A549 (cell line): ENCODE results near the gene TMC6. TPM values are rescaled to one million over a fixed set of nuclear protein-coding genes. Genes with fewer than 3 reads are reported as not detected.

Experiments used
- ATAC-seq, 2 experiments: fragments of 200-7000 bp in 1 of 2; fragments of >200 bp in 1 of 2; cut with Nextera tagmentation in 1 of 2; cut with Tn5 transposase in 1 of 2; 3 replicates each; pipeline versions ENCODE4 v1.8.0 to v1.9.1; 2018 to 2020; ENCODE audit warnings: mild to moderate bottlenecking in 1 of 2, moderate library complexity in 1 of 2
- CTCF ChIA-PET: fragments of 300-600 bp; sonication (Branson Sonifier 250); formaldehyde crosslinking; extraction: SDS; loops from one replicate; lab custom pipeline; 2021; ENCODE audit warnings: antibody characterized with exemption, inconsistent platforms; lab: Yijun Ruan, JAX
- POLR2A ChIA-PET: fragments of 350-600 bp; formaldehyde crosslinking; extraction: SDS; loops from one replicate; lab custom pipeline; 2021; ENCODE audit warnings: antibody characterized with exemption, inconsistent platforms; lab: Yijun Ruan, JAX
- DNase-seq, 2 experiments: peaks; one replicate each; pipeline versions ENCODE4 v3.0.0 to v3.0.0-alpha.2; 2011 to 2016; ENCODE audit warnings: low read depth in 1 of 2, low spot score in 1 of 2
- FAIRE-seq: peaks from 2 replicates; lab custom pipeline; 2011; peaks lifted over from hg19 to GRCh38; lab: Jason Lieb, UNC
- H3K27ac ChIP-seq, 2 experiments: fragments of >200 bp; sonication (Bioruptor Twin); formaldehyde crosslinking; 3 replicates each; pipeline ENCODE4 v1.5.1; 2016 to 2017
- H3K4me1 ChIP-seq: fragments of >200 bp; sonication (Bioruptor Twin); formaldehyde crosslinking; 3 replicates; pipeline ENCODE4 v1.6.1; 2016
- H3K4me2 ChIP-seq: fragments of >200 bp; sonication (Bioruptor Twin); formaldehyde crosslinking; 3 replicates; pipeline ENCODE4 v1.6.1; 2016
- H3K4me3 ChIP-seq: fragments of >200 bp; sonication (Bioruptor Twin); formaldehyde crosslinking; 3 replicates; pipeline ENCODE4 v1.5.1; 2016
- H3K9me3 ChIP-seq: fragments of >200 bp; sonication (Bioruptor Twin); formaldehyde crosslinking; 3 replicates; pipeline ENCODE4 v1.6.1; 2016
- ATOH8 ChIP-seq: fragments of 250-450 bp; sonication (Bioruptor Pico); IDR thresholded peaks from 2 replicates; pipeline ENCODE4 v1.5.0; 2020; ENCODE audit warnings: low read depth, mild to moderate bottlenecking, moderate library complexity
- BCL3 ChIP-seq: fragments of >200 bp; sonication (Bioruptor Twin); formaldehyde crosslinking; IDR thresholded peaks from 3 replicates; pipeline ENCODE4 v1.6.1; 2016
- CBX8 ChIP-seq: fragments of 200-600 bp; sonication (generic); IDR thresholded peaks from 2 replicates; pipeline ENCODE4 v1.6.1; 2016
- CEBPB ChIP-seq, 2 experiments: fragments of >200 bp in 1 of 2; sonication (Bioruptor Twin) in 1 of 2; formaldehyde crosslinking in 1 of 2; IDR thresholded peaks; 2 replicates each; pipeline ENCODE4 v1.6.1; 2012 to 2016
- CHD4 ChIP-seq: fragments of 200-600 bp; sonication (generic); IDR thresholded peaks from 2 replicates; pipeline ENCODE4 v1.6.1; 2016; ENCODE audit warnings: antibody characterized with exemption, mild to moderate bottlenecking, borderline replicate concordance
- E2F6 ChIP-seq: IDR thresholded peaks from 2 replicates; pipeline ENCODE4 v1.6.1; 2012; ENCODE audit warnings: low read depth, borderline replicate concordance
- EHMT2 ChIP-seq: fragments of 200-600 bp; sonication (generic); IDR thresholded peaks from 2 replicates; pipeline ENCODE4 v1.6.1; 2016; ENCODE audit warnings: antibody characterized with exemption, low read depth, mild to moderate bottlenecking, moderate library complexity
- ELK1 ChIP-seq: fragments of 150-350 bp; IDR thresholded peaks from 2 replicates; pipeline ENCODE4 v1.6.1; 2014; ENCODE audit warnings: low read depth, mild to moderate bottlenecking, low read length
- ESRRA ChIP-seq: fragments of 150-350 bp; IDR thresholded peaks from 2 replicates; pipeline ENCODE4 v1.6.1; 2014; ENCODE audit warnings: mild to moderate bottlenecking, low read length, borderline replicate concordance
- FOSL2 ChIP-seq, 2 experiments: fragments of 450-650 bp in 1 of 2; fragments of >200 bp in 1 of 2; sonication (Bioruptor Twin) in 1 of 2; formaldehyde crosslinking; IDR thresholded peaks; 2 replicates each; pipeline versions ENCODE4 v1.5.0 to v1.6.1; 2016 to 2020; ENCODE audit warnings: mild to moderate bottlenecking in 1 of 2, moderate library complexity in 1 of 2
- FOXS1 ChIP-seq: fragments of 250-450 bp; sonication (Bioruptor Pico); IDR thresholded peaks from 2 replicates; pipeline ENCODE4 v1.5.0; 2020; ENCODE audit warnings: mild to moderate bottlenecking, moderate library complexity
- HOXB13 ChIP-seq: fragments of 250-450 bp; sonication (Bioruptor Pico); IDR thresholded peaks from 2 replicates; pipeline ENCODE4 v1.5.0; 2020; ENCODE audit warnings: low read depth, mild to moderate bottlenecking, moderate library complexity
- KDM1A ChIP-seq: fragments of 200-600 bp; sonication (generic); IDR thresholded peaks from 2 replicates; pipeline ENCODE4 v1.6.1; 2016; ENCODE audit warnings: low read depth, mild to moderate bottlenecking
- MAFK ChIP-seq: fragments of 450-650 bp; IDR thresholded peaks from 2 replicates; pipeline ENCODE4 v1.6.1; 2014; ENCODE audit not compliant: partially characterized antibody
- MAX ChIP-seq: IDR thresholded peaks from 2 replicates; pipeline ENCODE4 v1.6.1; 2012
- NFE2L2 ChIP-seq: fragments of 150-350 bp; conservative IDR thresholded peaks from 2 replicates; pipeline ENCODE4 v1.6.1; 2014; ENCODE audit warnings: low read length
- NR3C1 ChIP-seq: fragments of >200 bp; sonication (Bioruptor Twin); formaldehyde crosslinking; IDR thresholded peaks from 3 replicates; pipeline ENCODE4 v1.6.1; 2017
- PBX3 ChIP-seq: IDR thresholded peaks from 2 replicates; pipeline ENCODE4 v1.6.1; 2012
- PHF8 ChIP-seq: fragments of 200-600 bp; sonication (generic); IDR thresholded peaks from 2 replicates; pipeline ENCODE4 v1.6.1; 2016; ENCODE audit warnings: low read depth, mild to moderate bottlenecking, antibody characterized with exemption, moderate library complexity, borderline replicate concordance
- RARB ChIP-seq: fragments of 250-450 bp; sonication (Bioruptor Pico); IDR thresholded peaks from 2 replicates; pipeline ENCODE4 v1.8.0; 2021; ENCODE audit warnings: mild to moderate bottlenecking, moderate library complexity
- RNF2 ChIP-seq: fragments of 200-600 bp; sonication (generic); IDR thresholded peaks from 2 replicates; pipeline ENCODE4 v1.6.1; 2016; ENCODE audit warnings: low read depth, mild to moderate bottlenecking, antibody characterized with exemption, moderate library complexity, borderline replicate concordance
- TFCP2L1 ChIP-seq: fragments of 250-450 bp; sonication (Bioruptor Pico); IDR thresholded peaks from 2 replicates; pipeline ENCODE4 v1.5.0; 2021; ENCODE audit warnings: mild to moderate bottlenecking
- TP53 ChIP-seq: fragments of 250-450 bp; sonication (Bioruptor Pico); IDR thresholded peaks from 2 replicates; pipeline ENCODE4 v1.5.0; 2021; ENCODE audit warnings: mild to moderate bottlenecking, moderate library complexity
- WGBS: methylation state at CpG from one replicate; pipeline ENCODE4 v1.1.6; 2017; ENCODE audit errors: missing lambda C conversion rate; 5-methylcytosine and 5-hydroxymethylcytosine counted together
- polyA plus RNA-seq, 4 experiments: library from polyadenylated mRNA; depleted of rRNA in 3 of 4; stranded (reverse); fragments of >200 nt; fragmentation: RNase III in 1 of 4; extraction: RNeasy Plus Mini Kit Qiagen cat#74134 plus additional on column Dnase treatment in 1 of 4; gene quantifications; 2 replicates in 3 of 4; 3 replicates in 1 of 4; pipeline ENCODE4 v1.2.3, GENCODE V29; 2011 to 2017

Gene TMC6
- polyA plus RNA-seq, 2 of the 4 experiments (the other 2 are of a cell fraction) = 4.7 to 9.4 TPM

- ChIA-PET CTCF (interaction anchor here (1.0 to 24.0 kb wide), 4 partner anchors 9 to 133 kb away, joined by 3 to 295 read pairs (median 9); partner anchors contain the start of gene SYNGR2), POLR2A (no interaction called here)
- WGBS = 64% methylated on average over 8 of the region's 8 CpGs
- ATAC-seq (no peak), DNase-seq (no peak), FAIRE-seq (no peak)
- peak overlapping the region in 1 of 2 experiments; percentile 39; a peak in 3 of 6 replicates for H3K27ac ChIP-seq
- H3K4me3 ChIP-seq = no peak overlapping the region
- H3K4me2 ChIP-seq = no peak overlapping the region
- H3K4me1 ChIP-seq = peaks cover 53% of the 10 kb centered on the region
- no peaks in the 10 kb centered on the region for H3K9me3 ChIP-seq
- TF ChIP-seq MAX (no peak), ATOH8 (CRISPR knock-in tag) (no peak), ELK1 (no peak), PHF8 (no peak), KDM1A (no peak), TP53 (no peak), RARB (CRISPR knock-in tag) (no peak), CEBPB (IDR thresholded peaks at IDR 0.05) (no peak), RNF2 (no peak), TFCP2L1 (CRISPR knock-in tag) (no peak), EHMT2 (no peak), MAFK (no peak), CBX8 (no peak), BCL3 (no peak), NFE2L2 (no peak), E2F6 (no peak), ESRRA (no peak), NR3C1 (no peak)
Observed at GRCh38 chr17:78147315-78147998, 18.9 kb upstream of the TMC6 start.

GRCh38 chr17:78146881-78147280 is 18.3 kb upstream of the TMC6 start:
- ChIA-PET POLR2A (no interaction called here), CTCF (interaction anchor here (1.0 to 24.0 kb wide), 3 partner anchors 9 to 133 kb away, joined by 3 to 295 read pairs (median 15); partner anchors contain the start of gene SYNGR2)
- DNase-seq (no peak), FAIRE-seq (no peak), ATAC-seq (no peak)
- WGBS = 86% methylated on average over 5 of the region's 6 CpGs
- no peak overlapping the region for H3K4me2 ChIP-seq
- no peaks in the 10 kb centered on the region for H3K9me3 ChIP-seq
- H3K4me1 ChIP-seq = peaks cover 55% of the 10 kb centered on the region
- TF ChIP-seq FOXS1 (CRISPR knock-in tag) (no peak), FOSL2 (IDR thresholded peaks at IDR 0.05) (no peak), FOSL2 (CRISPR knock-in tag; IDR thresholded peaks at IDR 0.05) (no peak), HOXB13 (no peak), ATOH8 (CRISPR knock-in tag) (no peak), PHF8 (no peak), CHD4 (no peak), PBX3 (no peak)
- H3K4me3 ChIP-seq = no peak overlapping the region
- H3K27ac ChIP-seq = peak overlapping the region in 1 of 2 experiments; percentile 39; a peak in 3 of 6 replicates
